Effector memory CD4-positive, alpha-beta T cell (primary cell): ENCODE measurements around the gene FLII.

Experiments
- DNase-seq, 3 donors: peaks; one replicate each; pipeline ENCODE4 v3.0.0-alpha.2; 2020
- H3K27ac ChIP-seq: 2 replicates; pipeline ENCODE4 v1.7.0; 2013; ENCODE audit warnings: mild to moderate bottlenecking, low read length, moderate library complexity; ENCODE audit not compliant: insufficient read depth, poor library complexity, severe bottlenecking
- H3K27me3 ChIP-seq: replicated peaks from 2 replicates; pipeline ENCODE4 v1.7.0; 2013; ENCODE audit warnings: mild to moderate bottlenecking, low read length; ENCODE audit not compliant: insufficient read depth, control insufficient read depth, poor library complexity, severe bottlenecking
- H3K36me3 ChIP-seq: 2 replicates; pipeline ENCODE4 v1.7.0; 2013; ENCODE audit warnings: mild to moderate bottlenecking, low read length, moderate library complexity; ENCODE audit not compliant: control insufficient read depth, insufficient read depth
- H3K4me1 ChIP-seq: 2 replicates; pipeline ENCODE4 v1.7.0; 2013; ENCODE audit warnings: low read length, mild to moderate bottlenecking; ENCODE audit not compliant: control insufficient read depth, insufficient read depth, poor library complexity, severe bottlenecking
- H3K4me3 ChIP-seq: 2 replicates; pipeline ENCODE4 v1.7.0; 2013; ENCODE audit warnings: low read length, low read depth, mild to moderate bottlenecking; ENCODE audit not compliant: insufficient read depth, poor library complexity, severe bottlenecking
- H3K9me3 ChIP-seq: 2 replicates; pipeline ENCODE4 v1.7.0; 2013; ENCODE audit warnings: mild to moderate bottlenecking, low read length, moderate library complexity; ENCODE audit not compliant: control insufficient read depth

FLII gene

DNA sequence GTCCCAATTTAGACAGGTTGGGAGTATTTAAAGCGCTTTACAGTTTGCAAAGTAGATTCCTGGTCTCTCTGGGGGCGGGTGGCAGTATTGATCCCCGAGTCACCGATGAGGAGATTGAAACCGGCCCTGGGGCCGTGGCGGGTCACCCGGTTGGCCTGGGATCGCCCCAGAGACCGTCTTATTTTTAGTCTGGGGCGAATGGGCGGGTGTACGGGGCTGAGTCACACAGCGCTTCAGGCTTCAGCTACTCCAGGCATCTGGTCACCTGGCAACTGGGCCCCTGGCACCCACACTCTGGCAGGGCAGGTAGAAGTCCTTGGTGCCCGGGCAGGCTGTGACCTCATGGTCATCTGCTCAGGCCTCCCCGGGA is 2.6 kb upstream of the FLII start:
- Histone ChIP-seq H3K36me3 (peaks cover 22% of the 10 kb centered on the region), H3K4me1 (peaks cover 37% of the 10 kb centered on the region), H3K9me3 (no peaks in the 10 kb centered on the region), H3K27ac (peak overlapping the region; percentile 88), H3K27me3 (no peaks in the 10 kb centered on the region), H3K4me3 (peak overlapping the region; percentile 81)
- peak in 1 of 3 donors; percentile 8 for DNase-seq

DNA sequence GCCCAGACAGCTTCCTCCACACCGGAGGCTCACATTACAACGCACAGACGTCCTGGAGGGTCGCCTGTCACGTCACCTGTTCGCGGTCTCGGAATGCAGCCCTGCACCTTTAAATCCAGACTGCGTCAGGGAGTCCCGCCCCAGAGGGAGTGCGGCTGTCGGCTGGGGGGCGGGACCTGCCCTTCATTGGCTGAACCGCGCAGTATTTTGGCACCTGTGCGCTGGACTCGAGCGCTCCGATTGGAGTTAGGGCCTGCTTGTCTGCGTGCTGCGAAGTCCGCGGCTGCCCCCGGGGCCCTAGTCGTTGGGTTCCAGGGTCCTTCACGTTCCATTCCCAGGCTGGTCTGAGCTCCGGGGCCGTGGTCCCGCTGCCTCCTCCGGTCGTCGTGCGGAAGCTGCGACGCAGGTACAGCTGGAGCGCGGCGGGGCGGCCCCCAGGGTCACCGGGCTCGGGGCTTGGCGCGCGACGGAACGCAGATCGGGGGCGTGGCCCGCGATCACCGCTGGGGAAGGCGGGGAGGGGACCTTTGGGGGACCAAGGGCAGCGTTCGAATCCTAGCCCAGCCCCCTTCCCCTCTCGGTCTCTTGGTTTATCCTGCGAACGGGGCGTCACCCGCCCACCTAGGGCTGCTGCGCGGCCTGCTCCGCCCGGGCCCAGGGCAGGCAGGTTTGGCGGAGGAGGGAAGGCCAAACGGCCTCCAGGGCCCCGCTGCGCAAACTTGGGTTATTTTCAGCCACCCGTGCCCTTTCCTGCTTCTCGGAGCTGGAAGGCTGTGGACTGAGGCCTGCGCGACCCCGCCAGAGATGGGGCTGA is 2.0 kb upstream of the FLII start, which contains the start of gene MIEF2:
MIEF2 (plus strand) TSS at position 331 of the 814 bp plus-strand sequence. CDS start 2,059 bp downstream, outside the sequence.
- peak within 1 kb of the TSS; percentile 81 for H3K4me3 ChIP-seq
- peaks cover 37% of the 10 kb centered on the region for H3K4me1 ChIP-seq
- DNase-seq, result peak; percentile 79 to 89 (median 86)
- H3K27me3 ChIP-seq, result no peaks in the 10 kb centered on the region
- peaks cover 27% of the 10 kb centered on the region for H3K36me3 ChIP-seq
- no peaks in the 10 kb centered on the region for H3K9me3 ChIP-seq
- H3K27ac ChIP-seq, result peak within 1 kb of the TSS; percentile 88

DNA sequence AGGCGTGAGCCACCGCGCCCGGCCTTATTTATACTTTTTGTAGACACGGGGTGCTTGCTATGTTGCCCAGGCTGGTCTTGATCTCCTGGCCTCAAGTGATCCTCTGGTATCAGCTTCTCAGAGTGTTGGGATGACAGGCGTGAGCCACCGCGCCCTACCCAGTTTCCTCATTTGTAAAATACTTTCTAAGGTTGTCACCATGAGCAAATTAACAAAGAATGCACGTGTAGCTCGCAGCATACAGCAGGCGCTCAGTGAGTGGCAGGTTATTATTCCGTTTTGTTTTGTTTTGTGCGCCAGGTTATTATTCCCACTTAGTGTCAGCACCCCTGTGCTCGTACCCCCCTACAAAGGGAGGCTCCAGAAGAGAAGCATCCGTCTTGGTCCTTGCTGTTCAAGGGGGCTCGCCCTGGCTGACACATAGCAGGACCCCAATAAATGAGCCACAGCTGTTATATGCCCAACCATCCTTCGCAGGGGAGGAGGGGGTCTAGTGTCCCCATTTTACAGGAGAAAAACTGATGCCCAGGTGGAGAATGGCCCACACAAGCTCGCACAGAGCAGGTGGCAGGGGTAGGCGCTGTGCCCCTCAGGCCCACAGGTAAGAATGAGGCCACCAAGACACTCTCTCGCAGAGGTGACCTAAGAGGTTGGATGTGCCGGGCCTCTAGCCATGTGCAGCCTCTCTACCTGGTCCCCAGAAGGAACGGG is 1.2 kb upstream of the FLII start:
- Histone ChIP-seq H3K27ac (peak overlapping the region; percentile 88), H3K36me3 (peaks cover 31% of the 10 kb centered on the region), H3K4me1 (peaks cover 37% of the 10 kb centered on the region), H3K27me3 (no peaks in the 10 kb centered on the region), H3K9me3 (no peaks in the 10 kb centered on the region), H3K4me3 (peak overlapping the region; percentile 81)
- DNase-seq, result no peak

DNA sequence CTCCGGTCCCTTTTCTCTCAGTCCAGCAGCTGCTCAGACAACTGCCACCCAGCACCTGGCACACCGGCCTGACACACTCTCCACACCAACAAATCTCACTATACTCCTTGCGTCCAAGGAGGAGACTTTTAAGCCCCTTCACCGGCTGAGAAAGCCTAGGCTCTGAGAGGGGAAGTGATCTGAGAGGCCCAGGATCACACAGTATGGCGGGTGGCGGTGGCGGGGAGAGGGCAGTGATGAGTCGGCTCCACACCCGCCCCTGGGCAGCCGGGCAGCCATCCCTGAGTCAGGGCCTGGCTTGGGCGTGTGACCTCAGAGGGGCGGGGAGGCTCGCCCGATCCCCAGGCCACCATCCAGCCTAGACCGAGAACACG is 569 bp downstream of the FLII start:
- H3K9me3 ChIP-seq, result no peaks in the 10 kb centered on the region
- peak overlapping the region; percentile 82 for H3K27ac ChIP-seq
- peaks cover 33% of the 10 kb centered on the region for H3K36me3 ChIP-seq
- H3K27me3 ChIP-seq, result no peaks in the 10 kb centered on the region
- peak; percentile 16 to 27 (median 27) for DNase-seq
- peak overlapping the region; percentile 89 for H3K4me3 ChIP-seq
- peaks cover 37% of the 10 kb centered on the region for H3K4me1 ChIP-seq

DNA sequence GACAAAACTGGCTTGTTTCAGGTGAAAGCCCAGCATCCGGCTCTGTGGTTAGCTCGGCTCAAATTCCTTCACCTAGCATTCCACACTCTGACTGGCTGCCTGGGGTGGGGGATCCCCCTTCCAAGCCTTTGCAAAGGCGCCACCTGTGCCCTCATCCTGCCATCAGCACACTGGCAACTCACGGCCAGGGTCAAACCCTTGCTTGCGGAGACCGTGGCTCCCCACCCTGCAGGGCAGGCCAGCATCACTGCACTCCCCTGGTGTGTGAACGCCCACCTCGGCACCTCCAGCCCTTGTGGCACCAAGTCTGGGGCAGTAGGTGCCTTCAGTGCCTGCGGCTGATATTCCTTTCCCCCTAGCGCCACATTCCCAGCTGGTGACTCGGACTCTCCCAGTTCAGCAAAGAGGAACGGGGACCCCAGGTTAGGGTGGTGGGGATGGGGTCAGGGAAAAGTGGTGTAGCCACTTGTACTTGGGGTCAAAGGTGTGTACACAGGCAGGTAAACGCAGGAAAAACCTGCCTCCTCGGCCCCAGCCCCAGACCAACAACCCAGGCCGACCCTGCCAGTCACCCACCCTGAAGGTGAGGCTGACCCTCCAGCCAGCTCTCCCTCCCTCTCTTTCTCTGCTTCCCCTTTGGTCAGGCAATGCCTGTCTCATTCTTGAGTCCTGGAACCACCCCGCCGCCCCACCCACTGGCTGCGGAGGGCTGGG is 1.1 kb downstream of the FLII start:
- Histone ChIP-seq H3K4me3 (peak overlapping the region; percentile 89), H3K27me3 (no peaks in the 10 kb centered on the region), H3K4me1 (peaks cover 37% of the 10 kb centered on the region), H3K36me3 (peaks cover 35% of the 10 kb centered on the region), H3K9me3 (no peaks in the 10 kb centered on the region), H3K27ac (peak overlapping the region; percentile 82)
- peak in 1 of 3 donors; percentile 25 for DNase-seq

DNA sequence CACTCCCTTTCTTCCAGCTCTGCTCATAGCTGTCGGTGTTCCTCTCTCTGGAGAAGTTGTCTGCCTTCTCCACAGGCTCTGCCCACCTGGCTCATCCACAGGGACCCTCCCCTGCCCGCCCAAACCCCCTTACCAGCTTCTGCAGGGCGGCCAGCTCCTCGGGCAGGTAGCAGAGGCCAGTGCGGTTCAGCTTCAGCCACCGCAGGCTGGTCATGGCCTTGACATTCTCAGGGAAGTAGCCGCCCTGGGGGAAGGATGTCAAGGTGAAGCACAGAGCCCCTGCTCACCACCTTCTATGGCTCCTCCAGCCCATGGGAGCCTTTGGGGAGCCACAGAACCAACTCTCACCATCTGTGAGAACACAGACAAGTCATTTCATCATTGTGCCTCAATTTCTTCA is 1.8 kb downstream of the FLII start:
- peaks cover 36% of the 10 kb centered on the region for H3K4me1 ChIP-seq
- no peaks in the 10 kb centered on the region for H3K27me3 ChIP-seq
- peaks cover 42% of the 10 kb centered on the region for H3K36me3 ChIP-seq
- H3K4me3 ChIP-seq, result peak overlapping the region; percentile 89
- H3K27ac ChIP-seq, result peak overlapping the region; percentile 82
- H3K9me3 ChIP-seq, result no peaks in the 10 kb centered on the region
- DNase-seq, result no peak

DNA sequence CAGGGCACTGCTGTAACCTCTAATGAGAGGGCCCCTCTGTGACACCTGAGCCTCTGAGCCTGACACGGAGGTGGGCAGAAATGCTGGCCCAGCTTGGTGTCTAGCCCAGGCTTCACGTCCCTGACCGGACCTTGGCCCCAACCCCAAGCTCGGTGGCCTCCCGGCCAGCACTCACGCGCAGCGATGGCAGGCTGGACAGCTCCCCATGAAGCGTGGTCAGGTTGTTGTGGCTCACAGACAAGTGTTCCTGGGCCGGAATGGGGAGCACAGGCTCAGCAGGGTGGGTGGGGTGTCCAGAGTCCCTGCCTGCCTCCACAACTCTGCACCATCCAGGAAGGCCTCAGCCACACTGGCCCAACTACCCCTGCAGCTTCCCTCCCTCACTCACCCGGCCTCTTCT is 2.2 kb downstream of the FLII start:
- Histone ChIP-seq H3K27ac (no peak overlapping the region), H3K36me3 (peaks cover 46% of the 10 kb centered on the region), H3K27me3 (no peaks in the 10 kb centered on the region), H3K9me3 (no peaks in the 10 kb centered on the region), H3K4me1 (peaks cover 32% of the 10 kb centered on the region), H3K4me3 (no peak overlapping the region)
- DNase-seq, result no peak

DNA sequence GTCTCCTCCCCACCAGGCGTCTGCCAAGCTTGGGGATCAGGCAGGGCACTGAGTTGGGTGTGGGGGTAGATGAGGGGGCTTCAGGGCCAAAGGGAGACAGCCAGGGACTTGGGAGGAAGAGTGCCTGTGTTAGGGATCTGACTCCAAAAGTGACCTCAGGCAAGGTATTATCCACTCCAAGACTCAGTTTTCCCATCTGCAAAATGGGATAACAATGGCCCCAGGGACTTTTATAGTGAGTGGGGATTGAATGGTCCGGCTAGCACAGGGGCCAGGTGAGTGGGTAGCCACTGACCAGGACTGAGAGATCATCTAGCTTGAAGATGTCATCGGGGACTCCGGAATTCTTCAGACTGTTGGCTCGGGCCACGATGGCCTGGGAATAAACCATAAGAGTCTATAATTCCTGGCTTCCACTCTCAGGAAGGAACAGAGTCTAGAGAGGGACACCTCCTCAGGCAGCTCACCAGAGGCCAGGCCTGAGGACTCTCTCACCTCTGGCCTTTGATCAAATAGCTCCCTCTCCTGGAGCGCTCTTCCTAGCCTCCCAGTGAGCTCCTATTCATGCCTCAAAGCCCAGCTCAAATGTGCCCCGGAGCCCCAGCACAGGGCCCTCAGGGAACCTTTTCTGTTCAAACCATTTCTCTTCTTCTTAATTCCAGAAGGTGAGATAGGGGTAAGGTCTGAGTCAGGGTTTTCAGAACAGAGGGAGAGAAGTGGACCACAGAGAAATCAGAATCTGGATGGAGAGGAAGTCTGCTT is 3.5 kb downstream of the FLII start:
- no peaks in the 10 kb centered on the region for H3K9me3 ChIP-seq
- peaks cover 27% of the 10 kb centered on the region for H3K4me1 ChIP-seq
- no peaks in the 10 kb centered on the region for H3K27me3 ChIP-seq
- no peak for DNase-seq
- peaks cover 58% of the 10 kb centered on the region for H3K36me3 ChIP-seq
- H3K27ac ChIP-seq, result no peak overlapping the region
- no peak overlapping the region for H3K4me3 ChIP-seq

DNA sequence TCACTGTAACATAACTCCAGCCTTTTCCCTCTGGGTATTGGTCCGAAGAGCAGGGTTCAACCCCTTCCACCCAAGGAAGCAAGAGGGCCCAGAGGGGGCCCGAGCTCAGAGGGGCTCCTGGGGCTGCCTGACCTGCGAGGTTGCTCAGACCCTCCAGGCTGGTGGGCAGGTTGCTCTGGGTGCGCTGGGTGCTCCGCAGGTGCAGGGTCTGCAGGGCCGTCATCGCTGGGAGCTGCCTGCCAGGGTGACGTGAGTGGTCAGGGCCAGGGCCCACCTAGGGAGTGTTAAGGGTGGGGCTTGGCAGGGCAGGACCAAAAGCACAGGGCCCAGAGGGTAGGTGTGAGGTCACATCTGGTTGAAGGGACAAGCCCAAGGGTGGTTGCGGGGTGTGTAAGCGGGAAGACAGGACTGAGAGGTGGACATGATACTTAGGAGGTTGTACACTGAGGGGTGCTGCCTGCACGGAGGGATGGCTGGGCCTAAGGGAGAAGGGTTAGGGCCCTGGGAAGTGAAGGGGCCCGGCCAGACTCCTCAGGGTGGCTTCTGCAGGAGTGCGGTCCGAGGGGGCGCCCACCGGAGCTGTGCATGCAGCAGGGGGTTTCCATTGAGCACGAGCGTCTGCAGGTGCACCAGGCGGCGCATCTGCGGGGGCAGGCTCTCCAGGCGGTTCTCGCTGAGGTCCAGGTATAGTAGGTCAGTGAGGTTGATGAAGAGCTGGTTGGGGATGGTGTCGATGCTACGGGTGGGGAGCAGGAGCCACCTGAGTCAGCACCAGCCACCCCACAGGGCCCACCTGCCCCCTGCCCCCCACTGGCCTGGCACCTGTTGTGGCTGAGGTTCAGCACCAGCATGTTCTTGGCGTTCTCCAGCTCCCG is 4.4 kb downstream of the FLII start:
- Histone ChIP-seq H3K36me3 (peaks cover 60% of the 10 kb centered on the region), H3K27me3 (no peaks in the 10 kb centered on the region), H3K27ac (no peak overlapping the region), H3K4me3 (no peak overlapping the region), H3K9me3 (no peaks in the 10 kb centered on the region), H3K4me1 (peaks cover 21% of the 10 kb centered on the region)
- DNase-seq, result no peak
